A549 (cell line): ENCODE results near the gene TBC1D10A. TPM values are rescaled to one million over a fixed set of nuclear protein-coding genes. Genes with fewer than 3 reads are reported as not detected.
A peak's percentile ranks its signal among the peaks of the same experiment; 100 is the strongest.

Experiments
- ATAC-seq, 2 experiments: fragments of 200-7000 bp in 1 of 2; fragments of >200 bp in 1 of 2; cut with Nextera tagmentation in 1 of 2; cut with Tn5 transposase in 1 of 2; 3 replicates each; pipeline versions ENCODE4 v1.8.0 to v1.9.1; 2018 to 2020; ENCODE audit warnings: mild to moderate bottlenecking in 1 of 2, moderate library complexity in 1 of 2
- CTCF ChIA-PET: fragments of 300-600 bp; sonication (Branson Sonifier 250); formaldehyde crosslinking; extraction: SDS; loops from one replicate; lab custom pipeline; 2021; ENCODE audit warnings: antibody characterized with exemption, inconsistent platforms; lab: Yijun Ruan, JAX
- POLR2A ChIA-PET: fragments of 350-600 bp; formaldehyde crosslinking; extraction: SDS; loops from one replicate; lab custom pipeline; 2021; ENCODE audit warnings: antibody characterized with exemption, inconsistent platforms; lab: Yijun Ruan, JAX
- DNase-seq, 2 experiments: peaks; one replicate each; pipeline versions ENCODE4 v3.0.0 to v3.0.0-alpha.2; 2011 to 2016; ENCODE audit warnings: low read depth in 1 of 2, low spot score in 1 of 2
- FAIRE-seq: peaks from 2 replicates; lab custom pipeline; 2011; peaks lifted over from hg19 to GRCh38; lab: Jason Lieb, UNC
- H3K27ac ChIP-seq, 2 experiments: fragments of >200 bp; sonication (Bioruptor Twin); formaldehyde crosslinking; 3 replicates each; pipeline ENCODE4 v1.5.1; 2016 to 2017
- H3K4me1 ChIP-seq: fragments of >200 bp; sonication (Bioruptor Twin); formaldehyde crosslinking; 3 replicates; pipeline ENCODE4 v1.6.1; 2016
- H3K4me2 ChIP-seq: fragments of >200 bp; sonication (Bioruptor Twin); formaldehyde crosslinking; 3 replicates; pipeline ENCODE4 v1.6.1; 2016
- H3K4me3 ChIP-seq: fragments of >200 bp; sonication (Bioruptor Twin); formaldehyde crosslinking; 3 replicates; pipeline ENCODE4 v1.5.1; 2016
- H3K9me3 ChIP-seq: fragments of >200 bp; sonication (Bioruptor Twin); formaldehyde crosslinking; 3 replicates; pipeline ENCODE4 v1.6.1; 2016
- BHLHE40 ChIP-seq: IDR thresholded peaks from 2 replicates; pipeline ENCODE4 v1.6.1; 2012; ENCODE audit warnings: low read depth, low read length, inconsistent platforms
- CBX2 ChIP-seq: fragments of 200-600 bp; sonication (generic); IDR thresholded peaks from 2 replicates; pipeline ENCODE4 v1.6.1; 2016; ENCODE audit warnings: low read depth, mild to moderate bottlenecking, borderline replicate concordance
- CHD2 ChIP-seq: fragments of 150-350 bp; IDR thresholded peaks from 2 replicates; pipeline ENCODE4 v1.6.1; 2014; ENCODE audit warnings: low read length; ENCODE audit not compliant: partially characterized antibody
- CHD4 ChIP-seq: fragments of 200-600 bp; sonication (generic); IDR thresholded peaks from 2 replicates; pipeline ENCODE4 v1.6.1; 2016; ENCODE audit warnings: antibody characterized with exemption, mild to moderate bottlenecking, borderline replicate concordance
- ESRRA ChIP-seq: fragments of 150-350 bp; IDR thresholded peaks from 2 replicates; pipeline ENCODE4 v1.6.1; 2014; ENCODE audit warnings: mild to moderate bottlenecking, low read length, borderline replicate concordance
- FOSB ChIP-seq: fragments of 250-450 bp; sonication (Bioruptor Pico); IDR thresholded peaks from 2 replicates; pipeline ENCODE4 v1.5.0; 2020; ENCODE audit warnings: mild to moderate bottlenecking, moderate library complexity
- HOXB5 ChIP-seq: fragments of 250-450 bp; sonication (Bioruptor Pico); IDR thresholded peaks from 2 replicates; pipeline ENCODE4 v1.5.0; 2020; ENCODE audit warnings: mild to moderate bottlenecking, moderate library complexity
- JUN ChIP-seq, 2 experiments: fragments of >200 bp; sonication (Bioruptor Twin); formaldehyde crosslinking; IDR thresholded peaks; 2 replicates in 1 of 2; 3 replicates in 1 of 2; pipeline ENCODE4 v1.6.1; 2016 to 2017
- KDM1A ChIP-seq: fragments of 200-600 bp; sonication (generic); IDR thresholded peaks from 2 replicates; pipeline ENCODE4 v1.6.1; 2016; ENCODE audit warnings: low read depth, mild to moderate bottlenecking
- MAZ ChIP-seq: fragments of 150-350 bp; IDR thresholded peaks from 2 replicates; pipeline ENCODE4 v1.6.1; 2014; ENCODE audit warnings: antibody characterized with exemption, low read depth, low read length, borderline replicate concordance
- MYC ChIP-seq: IDR thresholded peaks from 2 replicates; pipeline ENCODE4 v1.6.1; 2012; ENCODE audit warnings: mild to moderate bottlenecking, inconsistent platforms, low read length, improper control_type of control experiment, borderline replicate concordance
- NFE2L2 ChIP-seq: fragments of 150-350 bp; conservative IDR thresholded peaks from 2 replicates; pipeline ENCODE4 v1.6.1; 2014; ENCODE audit warnings: low read length
- PHF8 ChIP-seq: fragments of 200-600 bp; sonication (generic); IDR thresholded peaks from 2 replicates; pipeline ENCODE4 v1.6.1; 2016; ENCODE audit warnings: low read depth, mild to moderate bottlenecking, antibody characterized with exemption, moderate library complexity, borderline replicate concordance
- POLR2A ChIP-seq: IDR thresholded peaks from 2 replicates; pipeline ENCODE4 v1.6.1; 2012; ENCODE audit warnings: mild to moderate bottlenecking, low read length
- RAD21 ChIP-seq, 2 experiments: fragments of >200 bp in 1 of 2; sonication (Bioruptor Twin) in 1 of 2; formaldehyde crosslinking in 1 of 2; IDR thresholded peaks in 1 of 2; conservative IDR thresholded peaks in 1 of 2; 2 replicates in 1 of 2; 3 replicates in 1 of 2; pipeline ENCODE4 v1.6.1; 2012 to 2018; ENCODE audit warnings: inconsistent platforms in 1 of 2
- RARB ChIP-seq: fragments of 250-450 bp; sonication (Bioruptor Pico); IDR thresholded peaks from 2 replicates; pipeline ENCODE4 v1.8.0; 2021; ENCODE audit warnings: mild to moderate bottlenecking, moderate library complexity
- RCOR1 ChIP-seq: fragments of 150-350 bp; IDR thresholded peaks from 2 replicates; pipeline ENCODE4 v1.6.1; 2014; ENCODE audit warnings: antibody characterized with exemption, low read length, low read depth
- SMC3 ChIP-seq: fragments of >200 bp; sonication (Bioruptor Twin); formaldehyde crosslinking; IDR thresholded peaks from 3 replicates; pipeline ENCODE4 v1.6.1; 2018; ENCODE audit warnings: inconsistent platforms
- SREBF2 ChIP-seq: fragments of 450-650 bp; IDR thresholded peaks from 2 replicates; pipeline ENCODE4 v1.6.1; 2014; ENCODE audit warnings: mild to moderate bottlenecking, moderate library complexity
- WGBS: methylation state at CpG from one replicate; pipeline ENCODE4 v1.1.6; 2017; ENCODE audit errors: missing lambda C conversion rate; 5-methylcytosine and 5-hydroxymethylcytosine counted together
- polyA plus RNA-seq, 4 experiments: library from polyadenylated mRNA; depleted of rRNA in 3 of 4; stranded (reverse); fragments of >200 nt; fragmentation: RNase III in 1 of 4; extraction: RNeasy Plus Mini Kit Qiagen cat#74134 plus additional on column Dnase treatment in 1 of 4; gene quantifications; 2 replicates in 3 of 4; 3 replicates in 1 of 4; pipeline ENCODE4 v1.2.3, GENCODE V29; 2011 to 2017
- TF ChIP-seq, protein P1 (sequence below): fragments of 200-600 bp; sonication (generic); IDR thresholded peaks from 2 replicates; pipeline ENCODE4 v1.6.1; 2016; ENCODE audit warnings: antibody characterized with exemption, mild to moderate bottlenecking, moderate library complexity
- TF ChIP-seq, protein P2 (sequence below): IDR thresholded peaks from 2 replicates; pipeline ENCODE4 v1.6.1; 2012
- TF ChIP-seq, protein P3 (sequence below): IDR thresholded peaks from 2 replicates; pipeline ENCODE4 v1.6.1; 2012; ENCODE audit warnings: low read depth, borderline replicate concordance
- TF ChIP-seq, protein P4 (sequence below): fragments of 450-650 bp; IDR thresholded peaks from 2 replicates; pipeline ENCODE4 v1.6.1; 2014; ENCODE audit warnings: antibody characterized with exemption
- TF ChIP-seq, protein P5 (sequence below): fragments of >200 bp; sonication (Bioruptor Twin); formaldehyde crosslinking; IDR thresholded peaks from 2 replicates; pipeline ENCODE4 v1.6.1; 2016
- TF ChIP-seq, protein P6 (sequence below): fragments of >200 bp; sonication (Bioruptor Twin); formaldehyde crosslinking; IDR thresholded peaks from 3 replicates; pipeline ENCODE4 v1.5.1; 2016

TBC1D10A gene
- polyA plus RNA-seq, 2 of the 4 experiments (the other 2 are of a cell fraction), result 5.8 to 6.8 TPM

DNA sequence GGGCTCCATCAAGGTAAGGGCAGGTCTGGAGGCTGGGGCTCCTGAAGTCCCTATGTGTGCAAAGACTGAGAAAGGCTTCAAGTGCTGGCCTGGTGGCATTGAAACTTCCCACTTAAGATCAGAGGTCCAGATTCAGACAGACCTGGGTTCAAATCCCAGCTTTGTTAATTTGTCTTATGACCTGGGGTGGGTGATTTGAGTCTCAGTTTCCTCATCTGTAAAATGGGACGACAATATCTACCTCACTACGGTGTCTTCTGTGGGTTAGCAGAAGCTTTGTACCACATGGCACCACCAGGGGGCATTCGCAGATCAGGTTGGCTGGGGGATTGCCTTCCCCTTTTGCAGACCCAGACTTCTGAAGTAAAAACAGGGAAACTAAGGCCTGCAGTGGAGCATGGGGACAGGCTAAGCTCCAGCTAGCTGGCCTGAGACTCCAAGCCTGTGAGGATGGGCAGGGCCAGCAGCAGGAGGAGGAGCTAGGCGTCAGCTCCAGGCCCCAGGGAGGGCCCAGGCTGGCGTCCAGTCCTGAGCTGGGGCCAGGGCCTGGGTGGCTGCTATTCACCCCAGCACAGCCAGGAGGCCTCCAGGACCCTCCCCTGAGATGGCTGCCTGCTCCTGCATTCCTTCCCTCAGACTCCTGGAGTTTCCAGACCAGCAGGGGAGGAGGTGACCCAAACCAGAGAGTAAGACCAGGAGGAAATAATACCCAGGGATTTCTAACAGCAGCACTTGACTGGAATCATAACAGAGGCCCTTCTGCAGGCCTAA, 38.9 kb downstream of the TBC1D10A start (continued):
- TF ChIP-seq RARB (no peak), HOXB5 (CRISPR knock-in tag) (peak; percentile 51; the same call in 1 of the 2 replicates), POLR2A (peak; percentile 19; the same call in 1 of the 2 replicates), NFE2L2 (no peak), KDM1A (peak; percentile 93), CHD2 (no peak), MAZ (no peak), RCOR1 (0 out of 2 replicates have a peak, but pooled peaks have one; percentile 72), SREBF2 (no peak), FOSB (CRISPR knock-in tag) (no peak), RAD21 (conservative IDR thresholded peaks at IDR 0.05 in 1 of 2, IDR thresholded peaks at IDR 0.05 in 1 of 2) (peak; percentile 67 to 74), SMC3 (peak; percentile 49; the same call in 2 of the 3 replicates), BHLHE40 (no peak)
- TF ChIP-seq, protein P1, sequence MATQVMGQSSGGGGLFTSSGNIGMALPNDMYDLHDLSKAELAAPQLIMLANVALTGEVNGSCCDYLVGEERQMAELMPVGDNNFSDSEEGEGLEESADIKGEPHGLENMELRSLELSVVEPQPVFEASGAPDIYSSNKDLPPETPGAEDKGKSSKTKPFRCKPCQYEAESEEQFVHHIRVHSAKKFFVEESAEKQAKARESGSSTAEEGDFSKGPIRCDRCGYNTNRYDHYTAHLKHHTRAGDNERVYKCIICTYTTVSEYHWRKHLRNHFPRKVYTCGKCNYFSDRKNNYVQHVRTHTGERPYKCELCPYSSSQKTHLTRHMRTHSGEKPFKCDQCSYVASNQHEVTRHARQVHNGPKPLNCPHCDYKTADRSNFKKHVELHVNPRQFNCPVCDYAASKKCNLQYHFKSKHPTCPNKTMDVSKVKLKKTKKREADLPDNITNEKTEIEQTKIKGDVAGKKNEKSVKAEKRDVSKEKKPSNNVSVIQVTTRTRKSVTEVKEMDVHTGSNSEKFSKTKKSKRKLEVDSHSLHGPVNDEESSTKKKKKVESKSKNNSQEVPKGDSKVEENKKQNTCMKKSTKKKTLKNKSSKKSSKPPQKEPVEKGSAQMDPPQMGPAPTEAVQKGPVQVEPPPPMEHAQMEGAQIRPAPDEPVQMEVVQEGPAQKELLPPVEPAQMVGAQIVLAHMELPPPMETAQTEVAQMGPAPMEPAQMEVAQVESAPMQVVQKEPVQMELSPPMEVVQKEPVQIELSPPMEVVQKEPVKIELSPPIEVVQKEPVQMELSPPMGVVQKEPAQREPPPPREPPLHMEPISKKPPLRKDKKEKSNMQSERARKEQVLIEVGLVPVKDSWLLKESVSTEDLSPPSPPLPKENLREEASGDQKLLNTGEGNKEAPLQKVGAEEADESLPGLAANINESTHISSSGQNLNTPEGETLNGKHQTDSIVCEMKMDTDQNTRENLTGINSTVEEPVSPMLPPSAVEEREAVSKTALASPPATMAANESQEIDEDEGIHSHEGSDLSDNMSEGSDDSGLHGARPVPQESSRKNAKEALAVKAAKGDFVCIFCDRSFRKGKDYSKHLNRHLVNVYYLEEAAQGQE, result no peak
- TF ChIP-seq, protein P2, sequence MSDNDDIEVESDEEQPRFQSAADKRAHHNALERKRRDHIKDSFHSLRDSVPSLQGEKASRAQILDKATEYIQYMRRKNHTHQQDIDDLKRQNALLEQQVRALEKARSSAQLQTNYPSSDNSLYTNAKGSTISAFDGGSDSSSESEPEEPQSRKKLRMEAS, result peak; percentile 8; the same call in 1 of the 2 replicates

DNA sequence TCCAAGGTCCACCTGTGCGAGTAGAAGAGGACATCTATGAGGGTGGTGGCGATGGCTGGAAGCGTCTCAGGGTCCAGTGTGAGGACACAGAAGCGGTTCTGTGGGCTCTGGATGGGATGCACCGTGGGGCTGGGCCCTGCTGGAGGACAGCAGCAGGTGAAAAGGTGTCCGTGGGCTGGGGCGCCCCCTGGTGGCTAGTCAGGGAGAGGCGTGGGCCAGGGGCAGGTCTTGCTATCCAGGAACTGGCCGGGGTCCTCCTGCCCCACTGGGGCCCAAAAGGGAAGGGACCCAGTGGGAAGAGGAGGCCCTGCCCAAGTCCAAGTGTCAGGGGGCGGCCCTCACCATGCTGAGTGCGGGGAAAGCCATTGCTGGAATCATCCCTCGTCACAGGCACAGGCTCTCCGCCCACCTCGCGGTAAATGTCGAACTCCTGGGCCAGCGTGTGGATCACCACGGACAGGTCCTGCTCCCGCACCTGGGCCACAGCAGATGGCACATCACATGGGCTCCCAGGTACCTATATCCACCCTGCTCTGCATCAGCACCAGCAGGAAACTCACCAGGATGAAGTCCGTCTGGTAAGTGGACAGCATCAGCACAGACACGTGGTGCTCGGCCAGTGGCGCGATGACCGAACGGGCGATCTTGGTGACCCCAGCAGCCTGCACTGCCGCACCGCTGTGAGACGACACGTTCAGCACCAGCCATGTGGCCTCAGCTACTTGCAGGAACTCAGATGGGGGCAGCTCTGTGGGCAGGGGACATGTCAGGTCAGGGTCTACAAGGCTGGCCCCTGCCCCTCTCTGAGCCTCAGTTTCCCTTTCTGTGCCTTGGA, 39.7 kb downstream of the TBC1D10A start:
- CTCF ChIA-PET, result interaction anchor here (0.6 to 4.0 kb wide), 61 partner anchors 8 to 203 kb away, joined by 3 to 37 read pairs (median 6); partner anchors contain the start of genes CCDC157, MTFP1, RNF215 and SF3A1
- no peaks in the 10 kb centered on the region for H3K9me3 ChIP-seq
- peaks cover 40% of the 10 kb centered on the region for H3K4me1 ChIP-seq
- peak; percentile 67 to 73 for DNase-seq
- no peak for TF ChIP-seq ESRRA
- peak; percentile 71 for TF ChIP-seq SMC3
- TF ChIP-seq, protein P3, sequence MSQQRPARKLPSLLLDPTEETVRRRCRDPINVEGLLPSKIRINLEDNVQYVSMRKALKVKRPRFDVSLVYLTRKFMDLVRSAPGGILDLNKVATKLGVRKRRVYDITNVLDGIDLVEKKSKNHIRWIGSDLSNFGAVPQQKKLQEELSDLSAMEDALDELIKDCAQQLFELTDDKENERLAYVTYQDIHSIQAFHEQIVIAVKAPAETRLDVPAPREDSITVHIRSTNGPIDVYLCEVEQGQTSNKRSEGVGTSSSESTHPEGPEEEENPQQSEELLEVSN, result no peak
- TF ChIP-seq, protein P4, sequence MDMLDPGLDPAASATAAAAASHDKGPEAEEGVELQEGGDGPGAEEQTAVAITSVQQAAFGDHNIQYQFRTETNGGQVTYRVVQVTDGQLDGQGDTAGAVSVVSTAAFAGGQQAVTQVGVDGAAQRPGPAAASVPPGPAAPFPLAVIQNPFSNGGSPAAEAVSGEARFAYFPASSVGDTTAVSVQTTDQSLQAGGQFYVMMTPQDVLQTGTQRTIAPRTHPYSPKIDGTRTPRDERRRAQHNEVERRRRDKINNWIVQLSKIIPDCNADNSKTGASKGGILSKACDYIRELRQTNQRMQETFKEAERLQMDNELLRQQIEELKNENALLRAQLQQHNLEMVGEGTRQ, result no peak
- TF ChIP-seq RAD21 (conservative IDR thresholded peaks at IDR 0.05 in 1 of 2, IDR thresholded peaks at IDR 0.05 in 1 of 2), result peak; percentile 74 to 80
- TF ChIP-seq, protein P5, sequence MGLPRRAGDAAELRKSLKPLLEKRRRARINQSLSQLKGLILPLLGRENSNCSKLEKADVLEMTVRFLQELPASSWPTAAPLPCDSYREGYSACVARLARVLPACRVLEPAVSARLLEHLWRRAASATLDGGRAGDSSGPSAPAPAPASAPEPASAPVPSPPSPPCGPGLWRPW, result no peak
- TF ChIP-seq JUN (IDR thresholded peaks at IDR 0.05), result peak in 1 of 2 experiments; percentile 4; a peak in 1 of 5 replicates
- TF ChIP-seq, protein P6, sequence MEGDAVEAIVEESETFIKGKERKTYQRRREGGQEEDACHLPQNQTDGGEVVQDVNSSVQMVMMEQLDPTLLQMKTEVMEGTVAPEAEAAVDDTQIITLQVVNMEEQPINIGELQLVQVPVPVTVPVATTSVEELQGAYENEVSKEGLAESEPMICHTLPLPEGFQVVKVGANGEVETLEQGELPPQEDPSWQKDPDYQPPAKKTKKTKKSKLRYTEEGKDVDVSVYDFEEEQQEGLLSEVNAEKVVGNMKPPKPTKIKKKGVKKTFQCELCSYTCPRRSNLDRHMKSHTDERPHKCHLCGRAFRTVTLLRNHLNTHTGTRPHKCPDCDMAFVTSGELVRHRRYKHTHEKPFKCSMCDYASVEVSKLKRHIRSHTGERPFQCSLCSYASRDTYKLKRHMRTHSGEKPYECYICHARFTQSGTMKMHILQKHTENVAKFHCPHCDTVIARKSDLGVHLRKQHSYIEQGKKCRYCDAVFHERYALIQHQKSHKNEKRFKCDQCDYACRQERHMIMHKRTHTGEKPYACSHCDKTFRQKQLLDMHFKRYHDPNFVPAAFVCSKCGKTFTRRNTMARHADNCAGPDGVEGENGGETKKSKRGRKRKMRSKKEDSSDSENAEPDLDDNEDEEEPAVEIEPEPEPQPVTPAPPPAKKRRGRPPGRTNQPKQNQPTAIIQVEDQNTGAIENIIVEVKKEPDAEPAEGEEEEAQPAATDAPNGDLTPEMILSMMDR, result peak; percentile 84
- TF ChIP-seq CBX2, result no peak
- no peak for TF ChIP-seq CHD4
- TF ChIP-seq MYC, result no peak
- TF ChIP-seq PHF8, result no peak
- TF ChIP-seq, all 56 proteins: peak for 4
- Histone ChIP-seq H3K27ac (peak overlapping the region; percentile 76 to 92), H3K4me2 (peak overlapping the region; percentile 92; the same call in 2 of the 3 replicates), H3K4me3 (no peak overlapping the region)
- ATAC-seq (peak; percentile 22 to 62; a peak in 4 of 6 replicates), FAIRE-seq (no peak)
- POLR2A ChIA-PET, result interaction anchor here (1.3 kb wide), 1 partner anchor 100 kb away, joined by 3 read pairs; the partner anchor contains the start of gene RNF215
- 10% methylated on average over 9 of the region's 31 CpGs for WGBS
